BJ (cell line): ENCODE data around the gene TXNDC8. TPM values are rescaled to one million over a fixed set of nuclear protein-coding genes. Genes with fewer than 3 reads are reported as not detected.
"Not testable (repeated sequence)": the region's sequence is repeated elsewhere in the genome, so short reads cannot be mapped to it uniquely, and the experiment has no call there.

Experiments
- CTCF ChIA-PET: fragments of 350-600 bp; formaldehyde crosslinking; extraction: SDS; loops from one replicate; lab custom pipeline; 2021; ENCODE audit warnings: antibody characterized with exemption, inconsistent platforms; lab: Yijun Ruan, JAX
- POLR2A ChIA-PET: fragments of 300-600 bp; sonication (Branson Sonifier 250); formaldehyde crosslinking; extraction: SDS; loops from one replicate; lab custom pipeline; 2021; ENCODE audit warnings: antibody characterized with exemption; lab: Charles Lee
- DNase-seq: peaks from one replicate; pipeline ENCODE4 v3.0.0-alpha.2; 2011; ENCODE audit warnings: low read depth
- H3K27me3 ChIP-seq: 2 replicates; pipeline ENCODE4 v1.6.0; 2011; ENCODE audit warnings: low read length; ENCODE audit not compliant: control insufficient read depth, insufficient read depth
- H3K36me3 ChIP-seq: 2 replicates; pipeline ENCODE4 v1.5.1; 2011; ENCODE audit warnings: low read length; ENCODE audit not compliant: control insufficient read depth, insufficient read depth
- H3K4me3 ChIP-seq: 2 replicates; pipeline ENCODE4 v1.5.1; 2011; ENCODE audit warnings: low read depth, mild to moderate bottlenecking, control low read depth, low read length
- CTCF ChIP-seq: IDR thresholded peaks from 2 replicates; pipeline ENCODE4 v1.5.1; 2011; ENCODE audit warnings: low read depth, mild to moderate bottlenecking, control low read depth, inconsistent platforms, low read length, moderate library complexity; ENCODE audit not compliant: insufficient read depth
- polyA plus RNA-seq: library from polyadenylated mRNA; depleted of rRNA; stranded (reverse); fragments of >200 nt; gene quantifications from 2 replicates; pipeline ENCODE4 v1.2.3, GENCODE V29; 2011

The TXNDC8 gene
- polyA plus RNA-seq, 1 experiment, result not detected

DNA sequence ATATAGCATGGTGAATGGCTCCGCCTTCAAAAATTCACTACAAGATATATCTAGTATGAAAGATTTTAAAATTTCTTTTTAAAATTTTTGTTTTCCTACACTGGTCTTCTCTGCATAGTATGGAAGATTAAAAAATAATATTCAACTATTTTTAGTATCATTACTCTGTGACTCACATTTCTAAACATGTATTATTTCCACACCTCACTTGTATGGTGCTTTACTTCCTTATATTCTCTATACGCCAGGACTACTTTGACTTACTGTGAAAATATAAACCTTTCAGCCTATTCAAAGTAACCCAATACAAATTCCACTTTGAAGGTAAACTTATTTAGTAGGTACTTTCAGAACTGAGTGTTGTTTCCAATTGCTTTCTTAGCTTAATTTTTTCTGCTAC is 26.8 kb upstream of the TXNDC8 start:
- H3K36me3 ChIP-seq, result peaks cover 5% of the 10 kb centered on the region
- ChIA-PET CTCF (no interaction called here), POLR2A (interaction anchor here (0.6 kb wide), 2 partner anchors 76 to 134 kb away, joined by 3 read pairs; no protein-coding TSS in a partner anchor)
- DNase-seq, result no peak
- H3K4me3 ChIP-seq, result no peak overlapping the region
- TF ChIP-seq CTCF, result no peak
- H3K27me3 ChIP-seq, result no peaks in the 10 kb centered on the region

GRCh38 chr9:110358992-110359391 is 21.3 kb upstream of the TXNDC8 start:
- H3K36me3 ChIP-seq, H3K4me3 ChIP-seq, POLR2A ChIA-PET, DNase-seq, H3K27me3 ChIP-seq: not testable (repeated sequence)
- CTCF ChIA-PET, result interaction anchor here (0.6 kb wide), 1 partner anchor 1409 kb away, joined by 5 read pairs; no protein-coding TSS in a partner anchor

- no peaks in the 10 kb centered on the region for H3K36me3 ChIP-seq
- CTCF ChIA-PET, result interaction anchor here (1.2 kb wide), 1 partner anchor 15 kb away, joined by 3 read pairs; no protein-coding TSS in a partner anchor
- POLR2A ChIA-PET, result no interaction called here
- no peaks in the 10 kb centered on the region for H3K27me3 ChIP-seq
- no peak for DNase-seq
- no peak for TF ChIP-seq CTCF
- H3K4me3 ChIP-seq, result no peak overlapping the region
These were observed 19.8 kb upstream of the TXNDC8 start for GRCh38 chr9:110357505-110357904.

DNA sequence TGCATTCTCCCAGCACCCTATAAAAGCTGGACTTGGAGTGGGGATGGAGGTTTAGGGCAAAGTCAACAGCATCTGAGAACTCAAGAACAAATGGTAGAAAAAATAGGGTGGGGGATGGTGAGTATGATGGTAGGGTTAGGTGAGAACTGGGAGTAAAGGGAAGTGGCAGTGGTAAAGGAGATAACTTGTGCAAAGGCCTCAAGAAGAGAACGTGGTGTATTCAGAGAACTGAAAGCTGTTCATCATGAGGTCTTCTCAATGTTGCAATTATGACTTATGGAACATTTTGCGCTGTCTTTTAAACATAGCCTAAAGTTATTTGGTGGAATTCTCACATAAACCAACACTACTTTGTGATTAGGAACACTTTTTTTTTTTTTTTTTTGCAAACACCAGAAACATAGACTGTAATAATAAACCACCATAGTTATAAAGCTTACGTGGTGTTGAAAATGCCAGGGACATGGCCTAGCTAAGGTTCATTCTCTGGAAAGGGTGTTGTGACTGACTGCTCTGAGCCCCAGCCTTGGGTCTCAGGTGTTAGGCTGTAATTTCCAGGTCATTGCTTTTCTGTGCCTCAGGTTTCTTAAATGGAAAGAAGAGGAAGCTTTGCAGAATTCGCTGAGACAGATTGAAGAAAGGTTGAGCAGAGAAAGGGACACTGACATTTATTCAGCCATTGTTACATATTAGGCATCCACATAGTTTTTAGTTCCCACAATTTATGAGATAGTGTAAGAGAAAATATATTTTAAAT is 19.2 kb upstream of the TXNDC8 start:
- Histone ChIP-seq H3K4me3 (no peak overlapping the region), H3K27me3 (no peaks in the 10 kb centered on the region), H3K36me3 (no peaks in the 10 kb centered on the region)
- no peak for DNase-seq
- ChIA-PET CTCF (interaction anchor here (1.2 kb wide), 1 partner anchor 14 kb away, joined by 3 read pairs; no protein-coding TSS in a partner anchor), POLR2A (no interaction called here)
- no peak for TF ChIP-seq CTCF

DNA sequence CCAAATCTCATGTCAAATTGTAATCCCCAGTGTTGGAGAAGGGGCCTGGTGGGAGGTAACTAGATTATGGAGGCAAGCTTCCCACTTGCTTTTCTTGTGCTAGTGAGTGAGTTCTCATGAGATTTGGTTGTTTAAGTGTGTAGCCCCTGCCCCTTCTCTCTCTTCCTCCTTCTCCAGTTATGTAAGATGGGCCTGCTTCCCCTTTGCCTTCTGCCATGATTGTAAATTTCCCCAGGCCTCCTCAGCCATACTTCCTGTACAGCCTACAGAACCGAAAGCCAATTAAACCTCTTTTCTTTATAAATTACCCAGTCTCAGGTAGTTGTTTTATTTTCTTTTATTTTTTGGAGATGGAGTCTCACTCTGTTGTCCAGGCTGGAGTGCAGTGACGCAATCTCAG is 18.2 kb upstream of the TXNDC8 start:
- no peaks in the 10 kb centered on the region for H3K36me3 ChIP-seq
- ChIA-PET POLR2A (no interaction called here), CTCF (no interaction called here)
- H3K27me3 ChIP-seq, result no peaks in the 10 kb centered on the region
- no peak overlapping the region for H3K4me3 ChIP-seq
- no peak for DNase-seq
- no peak for TF ChIP-seq CTCF

GRCh38 chr9:110351009-110351467 is 13.4 kb upstream of the TXNDC8 start:
- Histone ChIP-seq H3K4me3 (no peak overlapping the region), H3K27me3 (no peaks in the 10 kb centered on the region), H3K36me3 (no peaks in the 10 kb centered on the region)
- ChIA-PET POLR2A (no interaction called here), CTCF (interaction anchor here (0.7 to 1.6 kb wide), 3 partner anchors 11 to 94 kb away, joined by 3 to 7 read pairs (median 4); partner anchors contain the start of gene TXN)
- TF ChIP-seq CTCF, result no peak
- DNase-seq, result peak; percentile 85
